SH-SY5Y (cell line): ENCODE measurements around the gene TRIM67.

ENCODE experiments used
- GATA2 ChIP-seq: IDR thresholded peaks from 2 replicates; pipeline ENCODE4 v1.6.1; 2011; ENCODE audit warnings: mild to moderate bottlenecking, low read depth, low read length
- GATA3 ChIP-seq: IDR thresholded peaks from 2 replicates; pipeline ENCODE4 v1.6.1; 2011; ENCODE audit warnings: low read depth, mild to moderate bottlenecking, low read length, moderate library complexity

DNA sequence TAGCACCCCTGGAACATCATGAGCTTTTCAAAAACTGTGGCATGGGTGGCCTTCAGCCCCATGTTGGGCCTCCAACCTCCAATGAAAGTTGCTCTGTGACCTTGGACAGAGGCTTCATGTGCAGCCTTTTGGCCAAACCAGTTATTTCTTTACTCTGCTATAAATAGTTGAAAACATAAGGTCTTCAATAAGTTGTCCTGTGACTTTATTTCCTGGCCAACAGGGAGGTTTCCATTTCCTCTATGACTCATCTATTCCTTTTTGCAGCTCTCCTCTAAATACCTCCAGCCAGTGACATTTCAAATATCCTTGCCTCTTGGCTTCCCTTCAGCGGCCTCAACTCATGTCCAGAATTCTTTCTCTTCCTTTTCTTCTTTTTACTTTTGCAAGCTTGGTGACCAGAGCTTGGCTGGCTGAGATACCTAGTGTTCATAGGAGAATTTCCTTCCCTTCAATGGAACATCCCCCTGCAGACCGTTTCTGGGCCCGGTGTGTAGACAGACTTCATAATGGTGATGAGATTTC lies 22.7 kb upstream of the TRIM67 start:
- TF ChIP-seq GATA2 (no peak), GATA3 (no peak)
